Natural killer cell (primary cell): ENCODE data around the gene STK16. TPM values are rescaled to one million over a fixed set of nuclear protein-coding genes. Genes with fewer than 3 reads are reported as not detected.

ENCODE experiments used
- ATAC-seq, 3 donors: fragments of 150-1000 bp in 2 of 3; fragments of 200-7000 bp in 1 of 3; cut with Tn5 transposase; 1 replicate in 1 of 3; 2 replicates in 2 of 3; pipeline ENCODE4 v1.10.0; 2021; ENCODE audit warnings: mild to moderate bottlenecking in 2 of 3, moderate library complexity in 2 of 3
- DNase-seq, 2 donors: peaks; one replicate each; pipeline versions ENCODE4 v3.0.0 to v3.0.0-alpha.2; 2013 to 2021; ENCODE audit warnings: mixed read lengths in 1 of 2
- H3K27ac ChIP-seq: one replicate; pipeline ENCODE4 v1.5.1; 2013; ENCODE audit warnings: mild to moderate bottlenecking, low read length
- H3K27me3 ChIP-seq: one replicate; pipeline ENCODE4 v1.6.1; 2013; ENCODE audit warnings: low read length; ENCODE audit not compliant: control insufficient read depth, insufficient read depth
- H3K36me3 ChIP-seq: one replicate; pipeline ENCODE4 v1.6.1; 2013; ENCODE audit warnings: low read length; ENCODE audit not compliant: control insufficient read depth, insufficient read depth
- H3K4me1 ChIP-seq: one replicate; pipeline ENCODE4 v1.6.1; 2013; ENCODE audit warnings: low read length; ENCODE audit not compliant: control insufficient read depth, insufficient read depth
- H3K4me3 ChIP-seq: one replicate; pipeline ENCODE4 v1.5.1; 2013; ENCODE audit warnings: low read length
- H3K9me3 ChIP-seq: one replicate; pipeline ENCODE4 v1.6.1; 2013; ENCODE audit warnings: low read length; ENCODE audit not compliant: control insufficient read depth, insufficient read depth
- H3K27ac Mint-ChIP-seq, 2 donors: one replicate each; pipeline ENCODE4 v1.8.0; 2022; ENCODE audit warnings: mild to moderate bottlenecking in 2 of 2, mixed read lengths in 2 of 2, moderate library complexity in 1 of 2
- H3K27me3 Mint-ChIP-seq, 2 donors: one replicate each; pipeline ENCODE4 v1.8.0; 2022; ENCODE audit warnings: low read depth in 2 of 2, mixed read lengths in 2 of 2
- H3K36me3 Mint-ChIP-seq: one replicate; pipeline ENCODE4 v1.8.0; 2022; ENCODE audit warnings: mixed read lengths
- H3K4me1 Mint-ChIP-seq, 2 donors: one replicate each; pipeline ENCODE4 v1.8.0; 2022; ENCODE audit warnings: mixed read lengths in 2 of 2
- H3K4me3 Mint-ChIP-seq: one replicate; pipeline ENCODE4 v1.8.0; 2022; ENCODE audit warnings: mild to moderate bottlenecking, moderate library complexity, mixed read lengths
- H3K9me3 Mint-ChIP-seq, 2 donors: one replicate each; pipeline ENCODE4 v1.8.0; 2022; ENCODE audit warnings: mixed read lengths in 2 of 2
- CTCF ChIP-seq: fragments of 200-600 bp; IDR thresholded peaks from one replicate; pipeline ENCODE4 v1.8.0; 2022; ENCODE audit warnings: antibody characterized with exemption
- WGBS: methylation state at CpG from one replicate; pipeline ENCODE4 v1.1.7; 2013; ENCODE audit warnings: missing lambda C conversion rate; ENCODE audit not compliant: insufficient coverage; 5-methylcytosine and 5-hydroxymethylcytosine counted together
- intact Hi-C: fragments of 100-400 bp; cut with micrococcal nuclease; formaldehyde crosslinking; loops from one replicate; pipeline ENCODE4 v1.14.2; 2022
- total RNA-seq, 4 donors: library from RNA; stranded (reverse); fragments of 120-200 nt in 1 of 4; gene quantifications; one replicate each; pipeline versions ENCODE4 v1.2.3 to v1.2.4, GENCODE V29; 2013 to 2022

Gene STK16
- total RNA-seq: 10 to 100 TPM; 28.7 to 32.5 (median 32.4) TPM
- total RNA-seq (2013): 31.7 TPM

- DNase-seq (peak; percentile 93 to 94), ATAC-seq (peak; percentile 76 to 90 (median 84))
- no peaks in the 10 kb centered on the region for H3K9me3 ChIP-seq
- H3K36me3 ChIP-seq: peaks cover 24% of the 10 kb centered on the region
- H3K36me3 Mint-ChIP-seq: no peaks in the 10 kb centered on the region
- H3K4me1 ChIP-seq: peaks cover 53% of the 10 kb centered on the region
- no peaks in the 10 kb centered on the region for H3K27me3 Mint-ChIP-seq
- no peaks in the 10 kb centered on the region for H3K9me3 Mint-ChIP-seq
- WGBS: under 1% methylated on average over 46 of the region's 46 CpGs
- H3K4me3 Mint-ChIP-seq: peak within 1 kb of the TSS; percentile 94
- H3K27ac ChIP-seq: peak within 1 kb of the TSS; percentile 97
- H3K27me3 ChIP-seq: no peaks in the 10 kb centered on the region
- intact Hi-C loops: loop anchor here (1.0 to 2.0 kb wide), 2 partner anchors 8 to 17 kb away; partner anchors contain the start of genes ANKZF1, ATG9A, TUBA4A and TUBA4B
- peaks cover 45 to 60% of the 10 kb centered on the region in 2 donors for H3K4me1 Mint-ChIP-seq
- H3K27ac Mint-ChIP-seq: peak within 1 kb of the TSS; percentile 86 to 98
- no peak for TF ChIP-seq CTCF
- H3K4me3 ChIP-seq: peak within 1 kb of the TSS; percentile 96
Measured at GRCh38 chr2:219245148-219245898, at the start of gene STK16, which contains the start of gene GLB1L. STK16 (plus strand) TSS chr2:219245479; CDS start chr2:219246000, 521 bp downstream. GLB1L (minus strand) TSS chr2:219245444; CDS start chr2:219243573, 1,871 bp downstream.

- intact Hi-C loops: no loop called here
- H3K27ac Mint-ChIP-seq: no peak overlapping the region
- no peak for TF ChIP-seq CTCF
- Histone ChIP-seq H3K4me1 (peaks cover 11% of the 10 kb centered on the region), H3K27me3 (no peaks in the 10 kb centered on the region), H3K9me3 (no peaks in the 10 kb centered on the region), H3K36me3 (no peaks in the 10 kb centered on the region), H3K27ac (no peak overlapping the region), H3K4me3 (no peak overlapping the region)
- WGBS: 100% methylated on average over 1 of the region's 1 CpG
- DNase-seq (peak in 1 of 2 donors; percentile 0), ATAC-seq (no peak)
- H3K4me3 Mint-ChIP-seq: no peak overlapping the region
- peaks cover 0 to 7% of the 10 kb centered on the region in 2 donors for H3K27me3 Mint-ChIP-seq
- H3K9me3 Mint-ChIP-seq: no peaks in the 10 kb centered on the region
- peaks cover 5 to 15% of the 10 kb centered on the region in 2 donors for H3K4me1 Mint-ChIP-seq
- no peaks in the 10 kb centered on the region for H3K36me3 Mint-ChIP-seq
Measured at GRCh38 chr2:219197388-219197787, 47.9 kb upstream of the STK16 start.

GRCh38 chr2:219198974-219199373 is 46.3 kb upstream of the STK16 start:
- Histone ChIP-seq H3K36me3 (no peaks in the 10 kb centered on the region), H3K4me3 (no peak overlapping the region), H3K27me3 (no peaks in the 10 kb centered on the region), H3K9me3 (no peaks in the 10 kb centered on the region), H3K27ac (no peak overlapping the region), H3K4me1 (peaks cover 11% of the 10 kb centered on the region)
- Mint-ChIP-seq H3K27me3 (peaks cover 0 to 7% of the 10 kb centered on the region in 2 donors), H3K27ac (peak overlapping the region in 1 of 2 donors; percentile 86), H3K36me3 (no peaks in the 10 kb centered on the region), H3K4me3 (no peak overlapping the region), H3K4me1 (peaks cover 5 to 15% of the 10 kb centered on the region in 2 donors), H3K9me3 (no peaks in the 10 kb centered on the region)
- WGBS: 96% methylated on average over 5 of the region's 5 CpGs
- DNase-seq: peak in 1 of 2 donors; percentile 0
- ATAC-seq: no peak
- intact Hi-C loops: no loop called here
- no peak for TF ChIP-seq CTCF
